Esophagus mucosa (tissue), 1 donor: ENCODE data around the gene C14orf119. TPM values are rescaled to one million over a fixed set of nuclear protein-coding genes. Genes with fewer than 3 reads are reported as not detected.

Experiments used
- ATAC-seq: fragments of 200-7000 bp; cut with Tn5 transposase; one replicate; pipeline ENCODE4 v1.9.1; 2020
- total RNA-seq: library from RNA; stranded (reverse); gene quantifications from one replicate; pipeline ENCODE4 v1.2.4, GENCODE V29; 2023
- donor health status: DM: yes; HTN: yes; CAD: no.

Gene C14orf119
- total RNA-seq, 1 donor from 2014 or later, result 34.7 TPM

GRCh38 chr14:23127861-23128260 is 32.6 kb downstream of the C14orf119 start:
- ATAC-seq, result no peak

GRCh38 chr14:23128969-23129758 is 33.9 kb downstream of the C14orf119 start:
- no peak for ATAC-seq

GRCh38 chr14:23129759-23130316 is 34.5 kb downstream of the C14orf119 start:
- ATAC-seq, result peak; percentile 88

- ATAC-seq, result no peak
These were observed 35.6 kb downstream of the C14orf119 start for GRCh38 chr14:23130871-23131270.

GRCh38 chr14:23131482-23131881 is 36.2 kb downstream of the C14orf119 start:
- ATAC-seq, result no peak

GRCh38 chr14:23132970-23133369 is 37.7 kb downstream of the C14orf119 start:
- no peak for ATAC-seq

GRCh38 chr14:23136566-23137133 is 41.3 kb downstream of the C14orf119 start:
- ATAC-seq, result no peak

- peak; percentile 76 for ATAC-seq
These were observed 42.0 kb downstream of the C14orf119 start for GRCh38 chr14:23137192-23137812.

- peak; percentile 92 for ATAC-seq
These were observed 42.7 kb downstream of the C14orf119 start for GRCh38 chr14:23137813-23138535.

GRCh38 chr14:23139874-23140273 is 44.6 kb downstream of the C14orf119 start:
- no peak for ATAC-seq

GRCh38 chr14:23140371-23140770 is 45.1 kb downstream of the C14orf119 start:
- ATAC-seq, result no peak

- no peak for ATAC-seq
These were observed 46.6 kb downstream of the C14orf119 start for GRCh38 chr14:23141706-23142444.

- ATAC-seq, result peak; percentile 62
These were observed 47.5 kb downstream of the C14orf119 start for GRCh38 chr14:23142826-23143225.

GRCh38 chr14:23143911-23144310 is 48.6 kb downstream of the C14orf119 start:
- ATAC-seq, result no peak

GRCh38 chr14:23145794-23146350 is 50.6 kb downstream of the C14orf119 start:
- ATAC-seq, result no peak

- no peak for ATAC-seq
These were observed 51.1 kb downstream of the C14orf119 start for GRCh38 chr14:23146351-23146910.

- no peak for ATAC-seq
These were observed 51.7 kb downstream of the C14orf119 start for GRCh38 chr14:23146980-23147379.

- no peak for ATAC-seq
These were observed 52.4 kb downstream of the C14orf119 start for GRCh38 chr14:23147676-23148075.

GRCh38 chr14:23148591-23149249 is 53.4 kb downstream of the C14orf119 start:
- ATAC-seq, result no peak

- peak; percentile 71 for ATAC-seq
These were observed 54.4 kb downstream of the C14orf119 start for GRCh38 chr14:23149745-23150144.
